AG08396 (cell line): ENCODE results near the gene HIGD2A.

ENCODE experiments used
- DNase-seq: peaks from one replicate; pipeline ENCODE4 v3.0.0; 2012; ENCODE audit warnings: low spot score, mixed read lengths

The HIGD2A gene

GRCh38 chr5:176388444-176389134, at the start of gene HIGD2A, which contains the start of gene NOP16:
HIGD2A (plus strand) TSS chr5:176388751; CDS start chr5:176388820, 69 bp downstream.
NOP16 (minus strand) TSS chr5:176388598; CDS start chr5:176388539, 59 bp downstream.
- DNase-seq = peak; percentile 97

GRCh38 chr5:176339304-176339703, 49.2 kb upstream of the HIGD2A start:
- no peak for DNase-seq

- no peak for DNase-seq
Observed at GRCh38 chr5:176341325-176342157, 47.0 kb upstream of the HIGD2A start.

- DNase-seq = no peak
Observed at GRCh38 chr5:176342158-176342483, 46.4 kb upstream of the HIGD2A start.

- DNase-seq = no peak
Observed at GRCh38 chr5:176342766-176343458, 45.6 kb upstream of the HIGD2A start.

GRCh38 chr5:176350416-176350815, 38.1 kb upstream of the HIGD2A start:
- DNase-seq = no peak

- no peak for DNase-seq
Observed at GRCh38 chr5:176352116-176352878, 36.3 kb upstream of the HIGD2A start.

- no peak for DNase-seq
Observed at GRCh38 chr5:176353533-176353932, 35.0 kb upstream of the HIGD2A start.

GRCh38 chr5:176355400-176356178, 33.0 kb upstream of the HIGD2A start:
- DNase-seq = no peak

- DNase-seq = no peak
Observed at GRCh38 chr5:176356179-176356566, 32.4 kb upstream of the HIGD2A start.

GRCh38 chr5:176359658-176360057, 28.9 kb upstream of the HIGD2A start:
- DNase-seq = no peak

GRCh38 chr5:176360894-176361436, 27.6 kb upstream of the HIGD2A start:
- no peak for DNase-seq

- peak; percentile 92 for DNase-seq
Observed at GRCh38 chr5:176361437-176362232, 26.9 kb upstream of the HIGD2A start, which contains the start of gene KIAA1191. KIAA1191 (minus strand) TSS chr5:176361764; CDS start chr5:176359508, 2,256 bp downstream.

- DNase-seq = no peak
Observed at GRCh38 chr5:176362233-176362490, 26.4 kb upstream of the HIGD2A start.

GRCh38 chr5:176364765-176365350, 23.7 kb upstream of the HIGD2A start:
- DNase-seq = no peak

GRCh38 chr5:176365351-176366231, 23.0 kb upstream of the HIGD2A start, which contains the start of gene ARL10:
ARL10 (plus strand) TSS chr5:176365487; CDS start chr5:176365564, 77 bp downstream.
- DNase-seq = peak; percentile 91

- no peak for DNase-seq
Observed at GRCh38 chr5:176366232-176366894, 22.2 kb upstream of the HIGD2A start.

- DNase-seq = no peak
Observed at GRCh38 chr5:176368726-176369125, 19.8 kb upstream of the HIGD2A start.
